Astrocyte of the hippocampus (primary cell): ENCODE data around the gene TBL1XR1.
"Not testable (repeated sequence)": the region's sequence is repeated elsewhere in the genome, so short reads cannot be mapped to it uniquely, and the experiment has no call there.

Experiments used
- DNase-seq: peaks from one replicate; pipeline ENCODE4 v3.0.0; 2011; ENCODE audit warnings: low read depth, low spot score

The TBL1XR1 gene

GRCh38 chr3:177026505-177027277 lies 170.6 kb downstream of the TBL1XR1 start:
- no peak for DNase-seq

- DNase-seq = peak; percentile 26
These were observed 181.4 kb downstream of the TBL1XR1 start for GRCh38 chr3:177015881-177016280.

- DNase-seq = no peak
These were observed 183.5 kb downstream of the TBL1XR1 start for GRCh38 chr3:177013681-177014280.

- DNase-seq = no peak
These were observed 191.4 kb downstream of the TBL1XR1 start for GRCh38 chr3:177005718-177006405.

- not testable (repeated sequence) for DNase-seq
These were observed 197.1 kb downstream of the TBL1XR1 start for GRCh38 chr3:177000159-177000558.

GRCh38 chr3:176995946-176996345 lies 201.3 kb downstream of the TBL1XR1 start:
- DNase-seq = no peak

GRCh38 chr3:176994891-176995781 lies 202.1 kb downstream of the TBL1XR1 start:
- no peak for DNase-seq

- DNase-seq = no peak
These were observed 202.9 kb downstream of the TBL1XR1 start for GRCh38 chr3:176994393-176994792.

- DNase-seq = no peak
These were observed 204.3 kb downstream of the TBL1XR1 start for GRCh38 chr3:176992978-176993377.

GRCh38 chr3:176992565-176992964 lies 204.7 kb downstream of the TBL1XR1 start:
- no peak for DNase-seq

- no peak for DNase-seq
These were observed 208.5 kb downstream of the TBL1XR1 start for GRCh38 chr3:176988795-176989194.

- DNase-seq = peak; percentile 42
These were observed 209.2 kb downstream of the TBL1XR1 start for GRCh38 chr3:176987901-176988650.

- DNase-seq = no peak
These were observed 218.8 kb downstream of the TBL1XR1 start for GRCh38 chr3:176978441-176978840.

- no peak for DNase-seq
These were observed 220.0 kb downstream of the TBL1XR1 start for GRCh38 chr3:176977331-176977730.

GRCh38 chr3:176976586-176976985 lies 220.7 kb downstream of the TBL1XR1 start:
- DNase-seq = no peak

- no peak for DNase-seq
These were observed 223.0 kb downstream of the TBL1XR1 start for GRCh38 chr3:176974279-176974678.

- DNase-seq = no peak
These were observed 225.6 kb downstream of the TBL1XR1 start for GRCh38 chr3:176971613-176972174.

GRCh38 chr3:176970770-176971169 lies 226.5 kb downstream of the TBL1XR1 start:
- no peak for DNase-seq

GRCh38 chr3:176969506-176969905 lies 227.8 kb downstream of the TBL1XR1 start:
- DNase-seq = no peak
